ENCODE data around the gene CA9.
"Not testable (repeated sequence)": the region's sequence is repeated elsewhere in the genome, so short reads cannot be mapped to it uniquely, and the experiment has no call there.

The CA9 gene

DNA sequence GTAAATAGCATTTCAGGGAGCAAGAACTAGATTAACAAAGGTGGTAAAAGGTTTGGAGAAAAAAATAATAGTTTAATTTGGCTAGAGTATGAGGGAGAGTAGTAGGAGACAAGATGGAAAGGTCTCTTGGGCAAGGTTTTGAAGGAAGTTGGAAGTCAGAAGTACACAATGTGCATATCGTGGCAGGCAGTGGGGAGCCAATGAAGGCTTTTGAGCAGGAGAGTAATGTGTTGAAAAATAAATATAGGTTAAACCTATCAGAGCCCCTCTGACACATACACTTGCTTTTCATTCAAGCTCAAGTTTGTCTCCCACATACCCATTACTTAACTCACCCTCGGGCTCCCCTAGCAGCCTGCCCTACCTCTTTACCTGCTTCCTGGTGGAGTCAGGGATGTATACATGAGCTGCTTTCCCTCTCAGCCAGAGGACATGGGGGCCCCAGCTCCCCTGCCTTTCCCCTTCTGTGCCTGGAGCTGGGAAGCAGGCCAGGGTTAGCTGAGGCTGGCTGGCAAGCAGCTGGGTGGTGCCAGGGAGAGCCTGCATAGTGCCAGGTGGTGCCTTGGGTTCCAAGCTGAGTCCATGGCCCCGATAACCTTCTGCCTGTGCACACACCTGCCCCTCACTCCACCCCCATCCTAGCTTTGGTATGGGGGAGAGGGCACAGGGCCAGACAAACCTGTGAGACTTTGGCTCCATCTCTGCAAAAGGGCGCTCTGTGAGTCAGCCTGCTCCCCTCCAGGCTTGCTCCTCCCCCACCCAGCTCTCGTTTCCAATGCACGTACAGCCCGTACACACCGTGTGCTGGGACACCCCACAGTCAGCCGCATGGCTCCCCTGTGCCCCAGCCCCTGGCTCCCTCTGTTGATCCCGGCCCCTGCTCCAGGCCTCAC is at the start of gene CA9:
Gene CA9, plus strand, starts transcription at position 797 of the 893 bp plus-strand sequence. Its CDS starts 32 bp downstream, at position 829.
- DNase-seq (ENCODE audit: low spot score), result no peak

DNA sequence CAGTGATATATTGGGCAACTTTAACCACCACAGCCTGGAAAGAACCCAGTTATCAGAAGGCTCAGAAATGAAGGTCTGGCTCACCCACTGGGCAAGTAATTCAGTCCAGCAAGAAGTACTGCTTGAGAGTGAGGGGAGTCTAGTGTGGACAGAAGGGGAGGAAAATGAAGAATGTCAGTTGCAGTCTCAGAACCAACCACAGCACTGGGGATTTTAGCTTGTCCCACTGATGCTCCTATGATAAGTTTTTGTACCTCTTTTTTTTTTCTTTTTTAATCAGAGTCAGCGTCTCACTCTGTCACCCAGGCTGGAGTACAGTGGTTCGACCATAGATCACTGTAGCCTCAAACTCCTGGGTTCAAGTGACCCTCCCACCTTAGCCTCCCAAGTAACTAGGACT is 46.2 kb upstream of the CA9 start:
- DNase-seq (ENCODE audit: low spot score), result no peak

DNA sequence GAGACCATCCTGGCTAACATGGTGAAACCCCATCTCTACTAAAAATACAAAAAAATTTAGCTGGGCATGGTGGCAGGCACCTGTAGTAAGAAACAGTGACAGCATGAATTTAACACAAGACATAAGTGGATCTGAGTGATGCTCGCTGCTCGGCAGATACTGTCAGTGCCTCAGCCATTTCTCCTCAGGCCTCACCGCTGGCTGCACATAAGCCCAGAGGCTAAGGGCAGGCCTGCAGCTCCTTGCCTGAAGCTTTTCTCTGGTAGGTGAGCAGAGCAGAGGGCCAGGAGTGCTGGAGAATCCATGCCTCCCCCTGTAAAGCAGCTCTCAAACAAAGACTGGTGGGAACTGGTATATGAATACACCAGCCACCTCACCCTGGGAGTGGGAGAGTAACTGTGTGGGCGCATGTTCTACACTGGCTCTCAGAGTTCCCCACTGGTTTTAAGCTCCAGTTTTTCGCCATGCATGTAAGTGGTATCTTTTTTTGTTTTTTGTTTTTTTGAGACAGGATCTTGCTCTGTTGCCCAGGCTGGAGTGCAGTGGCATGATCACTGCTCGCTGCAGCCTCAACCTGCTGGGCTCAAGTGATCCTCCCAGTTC is 45.2 kb upstream of the CA9 start:
- no peak for DNase-seq (ENCODE audit: low spot score)

DNA sequence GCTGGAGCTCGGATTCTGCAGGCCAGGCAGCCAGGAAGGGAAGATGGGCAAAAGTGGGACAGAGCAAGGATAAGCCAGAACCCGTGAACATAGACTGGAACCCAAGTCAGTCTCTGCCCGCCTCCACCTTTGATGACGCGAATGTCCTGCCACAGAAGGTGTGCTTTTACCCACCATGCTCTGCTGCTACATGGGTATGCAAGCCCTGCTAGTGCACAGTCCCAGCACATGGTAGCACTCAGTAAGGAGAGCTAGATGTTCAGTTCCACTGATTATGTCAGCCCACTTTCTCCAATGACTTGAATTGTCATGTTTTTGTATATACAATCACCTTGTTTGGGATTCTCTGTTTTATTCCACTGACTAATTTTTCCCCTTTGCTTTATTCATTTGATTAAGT is 44.1 kb upstream of the CA9 start:
- DNase-seq (ENCODE audit: low spot score), result no peak

DNA sequence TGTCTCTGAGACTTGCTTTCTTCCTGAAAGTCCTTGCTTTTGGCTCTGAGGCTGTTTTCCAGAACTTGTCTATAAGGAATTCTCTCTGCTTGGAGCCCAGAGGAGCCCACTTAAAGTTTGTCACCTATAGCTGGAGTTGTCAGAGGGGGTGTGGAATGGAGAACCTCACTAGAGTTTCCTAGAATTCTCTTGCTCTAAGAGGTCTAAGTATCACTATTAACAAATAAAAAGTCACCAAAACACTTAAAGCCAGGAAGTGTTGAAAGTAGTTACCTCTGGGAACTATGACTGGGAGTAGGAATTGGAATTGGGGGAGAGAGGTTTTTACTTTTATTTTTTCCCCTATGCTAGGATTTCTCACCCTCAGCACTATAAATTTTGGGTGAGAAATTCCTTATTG is 38.0 kb upstream of the CA9 start:
- no peak for DNase-seq (ENCODE audit: low spot score)

DNA sequence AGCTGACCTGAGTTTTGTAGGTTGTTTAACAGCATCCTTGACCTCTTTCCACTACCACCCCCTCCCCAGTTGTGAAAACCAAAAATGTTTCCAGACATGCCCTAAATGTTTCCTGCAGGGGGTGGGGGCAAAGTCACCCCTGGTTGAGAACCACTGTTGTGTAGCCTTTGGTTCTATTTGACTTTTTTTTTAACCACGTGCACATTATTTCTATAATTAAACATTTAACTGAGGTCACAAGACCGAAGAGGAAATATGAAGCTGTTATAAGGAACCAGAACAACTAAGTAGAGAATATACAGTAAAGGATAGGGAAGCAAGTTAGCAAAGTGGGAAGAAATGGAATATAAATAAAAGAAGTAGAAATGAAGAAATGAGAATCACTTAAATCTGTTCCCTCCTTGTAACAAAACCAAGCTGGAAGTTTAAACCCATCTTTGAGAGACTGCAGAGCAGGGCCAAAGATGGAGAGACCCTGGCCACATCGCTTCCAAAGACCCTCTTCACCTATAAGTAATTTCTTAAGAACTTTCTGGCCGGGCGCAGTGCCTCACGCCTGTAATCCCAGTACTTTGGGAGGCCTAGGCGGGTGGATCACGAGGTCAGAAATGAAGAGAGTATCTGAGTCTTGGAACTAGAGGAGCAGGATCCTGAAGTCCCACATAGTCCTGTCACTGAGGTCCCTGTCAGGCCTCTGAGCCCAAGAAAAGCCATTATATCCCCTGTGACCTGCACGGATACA is 37.4 kb upstream of the CA9 start:
- DNase-seq (ENCODE audit: low spot score), result no peak

DNA sequence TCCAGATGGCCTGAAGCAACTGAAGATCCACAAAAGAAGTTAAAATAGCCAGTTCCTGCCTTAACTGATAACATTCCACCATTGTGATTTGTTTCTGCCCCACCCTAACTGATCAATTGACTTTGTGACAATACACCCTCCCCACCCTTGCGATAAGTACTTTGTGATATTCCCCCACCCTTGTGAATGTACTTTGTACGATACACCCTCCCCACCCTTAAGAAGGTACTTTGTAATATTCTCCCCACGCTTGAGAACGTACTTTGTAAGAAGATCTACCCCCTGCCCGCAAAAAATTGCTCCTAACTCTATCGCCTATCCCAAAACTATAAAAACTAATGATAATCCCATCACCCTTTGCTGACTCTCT is 36.9 kb upstream of the CA9 start:
- not testable (repeated sequence) for DNase-seq (ENCODE audit: low spot score)

DNA sequence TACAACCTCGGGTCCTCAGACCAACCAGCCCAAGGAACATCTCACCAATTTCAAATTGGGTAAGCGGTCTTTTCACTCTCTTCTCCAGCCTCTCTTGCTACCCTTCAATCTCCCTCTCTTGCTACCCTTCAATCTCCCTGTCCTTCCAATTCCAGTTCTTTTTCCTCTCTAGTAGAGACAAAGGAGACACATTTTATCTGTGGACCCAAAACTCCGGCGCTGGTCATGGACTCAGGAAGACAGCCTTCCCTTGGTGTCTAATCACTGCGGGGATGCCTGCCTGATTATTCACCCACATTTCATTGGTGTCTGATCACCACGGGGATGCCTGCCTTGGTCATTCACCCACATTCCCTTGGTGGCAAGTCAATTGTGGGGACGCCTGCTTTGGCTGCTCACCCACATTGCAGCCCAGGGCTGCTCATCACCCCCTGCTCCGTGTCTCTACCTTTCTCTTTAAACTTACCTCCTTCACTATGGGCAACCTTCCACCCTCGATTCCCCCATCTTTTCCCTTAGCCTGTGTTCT is 36.2 kb upstream of the CA9 start:
- not testable (repeated sequence) for DNase-seq (ENCODE audit: low spot score)

DNA sequence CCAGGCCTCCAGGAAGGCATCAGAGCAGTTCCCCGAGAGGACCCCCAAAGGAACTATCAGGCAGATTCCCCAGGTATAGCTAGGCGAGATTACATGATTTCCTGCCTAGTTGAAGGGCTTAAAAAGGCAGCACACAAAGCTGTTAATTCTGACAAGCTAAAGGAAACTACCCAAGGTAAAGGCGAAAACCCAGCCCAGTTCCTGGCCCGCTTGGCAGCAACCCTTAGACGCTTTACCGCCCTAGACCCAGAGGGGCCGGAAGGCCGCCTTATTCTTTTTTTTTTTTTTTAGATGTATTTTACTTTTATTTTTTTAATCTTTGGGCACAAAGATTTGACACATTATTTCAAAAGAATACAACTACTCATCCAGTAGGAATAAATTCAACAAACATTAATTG is 35.0 kb upstream of the CA9 start:
- DNase-seq (ENCODE audit: low spot score), result not testable (repeated sequence)

DNA sequence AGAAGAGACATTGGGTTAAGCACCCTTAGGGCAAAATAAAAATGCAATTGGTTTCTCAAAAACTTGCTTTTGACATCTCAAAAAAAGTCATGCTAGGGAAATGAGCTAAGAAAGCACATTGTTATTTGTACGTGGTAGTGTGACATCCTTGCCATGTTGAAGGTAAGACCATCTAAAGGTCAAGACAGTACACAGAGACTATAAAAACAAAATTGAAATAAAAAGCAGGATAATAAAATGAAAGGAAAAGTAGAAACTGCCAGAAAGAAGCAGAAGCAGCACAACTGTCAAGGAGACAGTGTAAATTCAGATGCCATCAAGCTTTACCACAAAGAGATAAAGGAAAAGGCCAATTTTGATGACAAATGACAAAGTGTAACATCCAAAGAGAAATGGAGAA is 34.5 kb upstream of the CA9 start:
- DNase-seq (ENCODE audit: low spot score), result not testable (repeated sequence)

DNA sequence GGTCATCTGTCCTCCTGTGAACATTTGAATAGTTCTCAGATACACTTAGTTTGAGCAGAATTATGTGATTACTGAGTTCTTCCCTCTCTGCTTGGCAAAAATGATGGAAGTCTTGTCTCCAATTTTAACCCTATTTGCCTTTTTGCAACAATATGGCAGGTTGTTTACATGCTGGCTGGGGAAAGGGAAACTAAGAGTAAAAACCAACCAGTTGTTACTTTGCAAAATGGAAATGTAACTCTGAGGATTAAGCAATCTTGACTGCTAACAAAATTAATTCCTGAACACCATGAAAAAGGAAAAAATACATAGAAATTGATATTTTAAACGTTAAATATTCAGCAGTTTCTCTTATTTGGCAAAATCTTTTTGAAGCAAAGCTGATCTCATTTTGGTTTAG is 34.1 kb upstream of the CA9 start:
- DNase-seq (ENCODE audit: low spot score), result no peak

DNA sequence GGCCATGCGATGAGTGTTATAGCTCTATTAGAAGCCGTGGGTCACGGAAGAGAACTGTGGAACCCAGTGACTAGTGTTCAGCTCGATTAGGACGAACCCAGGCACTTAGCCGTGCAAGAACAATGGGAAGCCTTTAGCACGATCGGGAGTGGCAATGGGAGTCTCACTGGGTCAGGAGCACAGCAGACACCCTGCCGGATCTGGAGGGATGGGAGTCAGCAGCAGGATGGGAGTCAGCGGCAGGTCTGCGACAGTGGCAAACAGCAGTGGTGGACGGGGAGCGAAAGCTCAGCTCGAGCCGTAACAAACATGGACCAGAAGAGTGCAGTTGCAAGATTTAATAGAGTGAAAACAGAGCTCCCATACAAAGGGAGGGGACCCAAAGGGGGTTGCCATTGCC is 33.3 kb upstream of the CA9 start:
- not testable (repeated sequence) for DNase-seq (ENCODE audit: low spot score)

DNA sequence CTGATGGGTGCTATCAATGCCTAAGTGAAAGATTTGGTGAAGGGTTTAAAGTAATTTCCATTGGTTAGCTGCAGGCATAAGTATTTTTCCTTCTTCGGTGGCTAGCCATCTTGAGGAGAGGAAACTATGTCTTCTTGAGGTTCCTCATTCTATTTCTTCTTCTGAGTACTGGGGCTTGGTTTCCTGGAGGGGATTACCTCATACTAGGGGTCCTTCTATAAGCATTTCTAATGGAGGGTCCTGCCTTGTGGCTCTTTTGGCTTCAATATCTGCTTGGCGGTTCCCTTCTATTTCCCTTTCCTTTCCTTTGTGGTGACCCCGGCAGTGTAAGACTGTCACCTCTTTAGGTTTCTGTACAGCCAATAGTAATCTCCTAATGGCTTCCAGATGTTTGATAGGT is 32.2 kb upstream of the CA9 start:
- DNase-seq (ENCODE audit: low spot score), result not testable (repeated sequence)

DNA sequence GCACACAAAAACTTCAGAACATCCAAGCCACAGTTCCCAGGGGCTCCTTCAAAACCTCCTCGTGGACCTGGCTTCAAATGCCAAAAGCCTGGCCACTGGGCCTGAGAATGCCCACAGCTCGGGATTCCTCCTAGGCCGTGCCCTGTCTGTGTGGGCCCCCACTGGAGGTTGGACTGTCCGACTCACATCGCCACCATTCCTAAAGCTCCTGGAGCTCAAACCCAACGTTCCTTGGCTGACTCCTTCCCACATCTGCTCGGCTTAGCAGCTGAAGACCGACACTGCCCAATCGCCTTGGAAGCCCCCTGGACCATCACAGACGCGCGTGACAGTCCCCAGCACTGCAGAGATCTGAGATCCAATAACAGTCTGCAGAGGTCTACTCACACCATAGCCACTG is 30.7 kb upstream of the CA9 start:
- DNase-seq (ENCODE audit: low spot score), result no peak

DNA sequence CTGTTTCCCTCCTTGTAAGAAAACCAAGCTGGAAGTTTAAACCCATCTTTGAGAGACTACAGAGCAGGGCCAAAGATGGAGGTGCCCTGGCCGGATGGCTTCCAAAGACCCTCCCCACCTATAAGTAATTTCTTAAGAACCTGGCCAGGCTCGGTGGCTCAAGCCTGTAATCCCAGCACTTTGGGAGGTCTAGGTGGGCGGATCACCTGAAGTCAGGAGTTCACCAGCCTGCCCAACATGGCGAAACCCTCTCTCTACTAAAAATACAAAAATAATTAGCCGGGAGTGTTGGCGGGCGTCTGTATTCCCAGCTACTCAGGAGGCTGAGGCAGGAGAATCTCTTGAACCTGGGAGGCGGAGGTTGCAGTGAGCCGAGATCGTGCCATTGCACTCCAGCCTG is 28.0 kb upstream of the CA9 start:
- not testable (repeated sequence) for DNase-seq (ENCODE audit: low spot score)

DNA sequence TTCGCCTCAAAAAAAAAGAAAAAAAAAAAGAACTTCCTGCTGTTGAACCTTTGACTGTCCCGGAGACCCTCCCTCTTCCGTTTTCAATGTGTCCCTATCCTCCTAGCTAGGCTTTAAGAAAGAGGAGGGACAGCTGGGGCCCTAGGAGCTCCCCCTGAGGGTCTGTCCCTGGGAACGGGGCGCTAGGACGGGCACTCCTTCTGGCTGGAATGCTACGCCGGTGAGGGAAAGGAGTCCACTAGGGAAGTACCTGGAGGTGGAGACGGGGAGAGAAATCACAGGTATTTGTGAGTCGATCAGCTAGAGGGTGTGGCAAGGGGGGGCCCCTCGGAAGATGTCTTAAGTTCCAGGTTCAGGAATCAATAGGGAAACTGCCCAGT is 27.6 kb upstream of the CA9 start:
- peak; percentile 41 for DNase-seq (ENCODE audit: low spot score)

DNA sequence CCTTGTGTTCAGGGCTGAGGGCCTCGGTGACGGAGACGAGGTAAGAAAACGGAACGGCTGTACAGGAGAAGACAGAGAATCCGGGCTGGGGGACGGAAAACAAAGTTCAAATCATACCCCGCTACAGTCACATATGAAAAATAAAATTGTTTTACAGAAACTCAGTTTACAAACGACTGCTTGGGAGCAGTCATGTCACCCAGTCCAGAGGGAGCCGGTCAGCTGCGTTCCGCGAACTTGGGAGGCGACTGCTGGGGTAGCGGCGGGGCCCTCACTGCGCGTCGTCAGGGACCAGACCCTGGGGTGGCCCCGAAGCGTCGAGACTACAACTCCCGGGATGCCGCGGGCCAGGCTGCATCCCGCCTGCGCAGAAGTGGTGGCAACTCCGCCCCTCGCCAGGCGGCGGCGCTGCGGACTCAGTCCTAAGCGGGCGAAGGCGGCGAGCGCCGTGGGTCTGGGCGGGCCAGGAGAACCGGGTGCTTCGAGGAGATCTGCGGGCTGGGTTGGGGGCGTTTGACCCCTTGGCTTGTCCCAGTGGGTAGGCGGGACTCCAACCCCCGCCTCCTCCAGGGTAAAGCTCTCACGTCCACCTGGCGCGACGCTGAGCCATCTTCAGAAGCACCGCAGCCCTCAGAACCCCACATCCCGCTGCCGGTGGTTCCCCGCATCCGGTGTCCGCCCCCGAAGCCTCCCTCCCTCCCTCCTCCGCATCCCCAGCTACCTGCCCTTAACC is 27.0 kb upstream of the CA9 start:
- DNase-seq (ENCODE audit: low spot score), result peak; percentile 97

DNA sequence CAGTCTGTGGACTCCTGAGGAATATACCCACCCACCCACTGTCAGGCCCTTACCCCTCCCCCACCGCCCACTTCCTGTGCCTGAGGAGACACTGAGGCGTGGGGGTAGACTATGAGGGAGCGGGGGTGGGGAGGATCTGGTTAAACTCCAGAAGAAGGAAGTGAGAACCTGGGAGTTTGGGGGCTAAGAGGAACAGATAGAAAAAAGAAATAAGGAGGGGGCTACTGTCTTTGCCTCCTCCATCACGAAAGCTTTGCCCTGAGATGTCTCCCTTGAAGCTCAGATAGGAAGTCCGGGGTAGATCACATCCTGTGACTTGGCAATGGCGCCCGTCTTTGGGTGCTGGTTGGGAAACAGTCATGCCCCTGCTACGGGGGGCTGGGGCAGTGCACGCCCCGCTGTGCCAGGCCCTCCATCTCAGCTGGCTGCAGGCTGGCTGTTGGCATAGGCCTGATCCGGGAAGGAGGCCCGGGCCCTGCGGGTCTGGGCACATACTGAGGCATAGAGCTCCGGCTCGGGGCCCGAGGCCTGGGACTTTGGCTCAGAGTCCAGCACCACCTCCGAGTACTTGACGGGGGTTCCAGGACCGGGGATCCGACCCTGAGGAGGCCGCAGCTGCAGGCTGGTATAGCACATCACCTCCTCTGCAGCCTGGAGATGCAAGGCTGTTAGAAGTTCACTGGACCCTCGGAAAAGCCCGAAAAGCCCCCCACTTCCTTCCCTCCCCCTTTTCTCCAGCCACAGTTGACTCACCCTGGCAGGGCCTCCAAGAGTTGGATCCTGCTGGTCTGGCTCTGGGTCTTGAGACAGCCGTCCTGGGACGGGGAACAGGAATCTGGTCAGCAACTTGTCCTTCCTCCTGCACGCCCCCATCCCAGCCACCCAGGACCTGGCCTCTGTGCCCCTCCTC is 24.0 kb upstream of the CA9 start:
- no peak for DNase-seq (ENCODE audit: low spot score)

DNA sequence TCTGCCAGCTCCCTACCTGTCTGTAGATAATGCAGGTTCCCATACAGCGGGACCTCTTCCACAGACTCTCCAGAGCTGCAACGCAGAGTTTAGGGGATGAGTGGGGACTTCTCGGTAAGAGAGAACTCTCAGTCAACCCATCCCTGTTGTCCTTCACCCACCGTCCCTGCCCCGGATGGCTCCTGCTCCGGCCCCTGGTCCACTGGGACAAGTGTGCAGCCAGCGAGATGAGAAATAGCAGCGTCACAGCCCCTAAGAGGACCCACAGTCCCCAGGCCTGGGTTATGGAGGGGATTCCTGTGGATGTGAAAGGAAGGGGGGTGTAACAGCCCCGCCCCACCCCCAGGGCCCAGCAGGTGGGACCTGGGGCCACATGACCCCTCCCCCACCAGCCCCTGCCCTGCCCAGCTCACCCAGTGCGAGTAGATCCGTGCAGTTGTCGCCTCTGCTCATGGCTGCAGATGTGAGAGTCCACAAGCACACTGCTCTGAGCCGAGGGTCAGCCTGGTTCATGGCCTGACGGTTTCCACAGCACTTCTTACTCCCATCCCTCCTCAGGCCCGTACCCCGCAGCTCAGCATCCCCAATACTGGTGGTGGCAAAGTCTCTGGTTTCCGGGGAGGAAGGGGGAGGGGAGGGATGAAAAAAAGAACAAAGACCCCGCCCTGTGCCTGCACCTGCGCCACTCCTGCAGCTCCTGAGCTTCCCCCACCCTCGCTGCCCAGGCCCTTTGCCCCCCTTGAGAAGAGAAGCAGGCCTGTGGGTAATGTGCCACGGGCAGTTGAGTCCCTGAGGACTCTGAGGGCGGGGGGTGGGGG is 23.2 kb upstream of the CA9 start, which contains the start of gene SIT1:
Gene SIT1, minus strand, starts transcription at position 591 of the 818 bp plus-strand sequence. Its CDS starts 78 bp downstream, at position 513.
- no peak for DNase-seq (ENCODE audit: low spot score)

All from D341Med (cell line).